ENCODE measurements around the gene PRKCE.
"Not testable (repeated sequence)": the region's sequence is repeated elsewhere in the genome, so short reads cannot be mapped to it uniquely, and the experiment has no call there.

The PRKCE gene

GRCh38 chr2:45843136-45843535 is 191.7 kb downstream of the PRKCE start:
- no peak for DNase-seq

- no peak for DNase-seq
These were observed 193.5 kb downstream of the PRKCE start for GRCh38 chr2:45844796-45845457.

DNA sequence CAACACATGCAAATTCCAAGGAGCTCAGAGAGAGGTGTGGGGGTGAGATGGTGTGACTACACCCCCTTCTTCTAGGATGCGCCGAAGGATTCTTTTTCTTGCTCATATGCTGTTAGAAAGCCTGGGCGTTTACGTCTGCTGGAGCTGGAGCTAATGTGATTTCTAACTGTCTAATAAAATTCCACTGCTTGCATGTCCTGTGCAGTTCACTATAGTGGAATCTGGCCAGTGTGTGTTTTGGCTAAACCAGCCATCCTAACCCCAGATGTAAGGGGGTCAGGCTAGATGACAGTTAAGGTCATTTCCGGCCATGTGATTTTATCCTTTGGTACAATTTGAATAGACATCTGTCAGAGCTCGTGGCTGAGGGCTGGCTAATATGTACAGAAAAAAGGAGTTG is 194.1 kb downstream of the PRKCE start:
- DNase-seq: no peak

DNA sequence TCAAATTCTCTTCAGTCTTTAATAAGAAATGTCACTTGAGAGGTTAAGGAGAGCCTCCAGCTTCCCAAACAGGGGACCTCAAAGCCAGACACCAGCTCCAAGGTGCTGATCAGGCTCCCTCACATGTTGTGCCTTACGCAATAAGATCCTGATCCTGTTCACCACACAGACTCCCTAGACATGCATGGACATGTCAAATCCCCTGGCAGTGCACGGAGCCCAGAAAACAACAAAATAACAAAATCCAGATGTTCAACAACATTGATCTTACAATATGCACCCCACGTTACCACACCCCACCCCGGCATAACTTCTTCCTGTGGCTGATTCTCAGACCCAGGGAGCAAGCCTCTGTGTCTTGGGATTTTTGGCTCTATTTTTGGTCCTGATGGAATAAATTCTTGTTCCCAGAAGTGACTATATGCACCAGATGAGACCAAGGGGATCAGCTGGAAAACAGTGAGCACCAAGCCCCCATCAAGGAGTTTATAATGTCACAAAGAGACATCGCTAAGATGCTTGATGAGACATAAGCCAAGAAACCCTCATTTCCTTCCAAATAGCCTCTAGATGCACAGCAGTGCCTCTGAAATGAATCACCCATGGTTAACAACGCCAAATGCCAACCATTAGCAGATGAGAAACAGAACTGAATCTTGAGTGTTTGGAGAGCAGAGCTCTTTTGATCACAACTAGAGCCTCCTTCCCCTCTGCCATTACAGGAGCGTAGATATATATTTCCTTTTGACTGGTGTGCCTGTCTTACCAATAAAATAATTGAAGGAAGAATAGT is 198.2 kb downstream of the PRKCE start:
- no peak for DNase-seq

- no peak for DNase-seq
These were observed 199.1 kb downstream of the PRKCE start for GRCh38 chr2:45850558-45850957.

DNA sequence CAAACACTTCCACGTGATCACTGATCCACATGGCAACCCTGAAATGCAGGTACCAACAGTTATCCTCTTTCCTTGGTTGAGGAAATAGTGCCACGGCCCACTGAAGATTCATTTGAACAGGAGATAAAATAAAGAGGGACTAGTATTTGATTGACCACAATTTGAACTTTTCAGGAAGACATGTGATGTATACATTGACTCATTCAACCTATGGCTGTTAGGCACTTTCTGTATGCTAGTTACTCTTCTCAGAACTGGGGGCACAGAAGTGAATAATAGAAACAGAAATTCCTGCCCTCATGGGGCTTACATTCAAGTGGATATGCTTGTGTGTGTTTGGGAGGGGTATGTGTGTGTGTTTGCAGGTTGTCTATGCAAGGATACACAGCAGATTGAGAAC is 199.6 kb downstream of the PRKCE start:
- no peak for DNase-seq

- DNase-seq: peak; percentile 58
These were observed 200.3 kb downstream of the PRKCE start for GRCh38 chr2:45851576-45852304.

DNA sequence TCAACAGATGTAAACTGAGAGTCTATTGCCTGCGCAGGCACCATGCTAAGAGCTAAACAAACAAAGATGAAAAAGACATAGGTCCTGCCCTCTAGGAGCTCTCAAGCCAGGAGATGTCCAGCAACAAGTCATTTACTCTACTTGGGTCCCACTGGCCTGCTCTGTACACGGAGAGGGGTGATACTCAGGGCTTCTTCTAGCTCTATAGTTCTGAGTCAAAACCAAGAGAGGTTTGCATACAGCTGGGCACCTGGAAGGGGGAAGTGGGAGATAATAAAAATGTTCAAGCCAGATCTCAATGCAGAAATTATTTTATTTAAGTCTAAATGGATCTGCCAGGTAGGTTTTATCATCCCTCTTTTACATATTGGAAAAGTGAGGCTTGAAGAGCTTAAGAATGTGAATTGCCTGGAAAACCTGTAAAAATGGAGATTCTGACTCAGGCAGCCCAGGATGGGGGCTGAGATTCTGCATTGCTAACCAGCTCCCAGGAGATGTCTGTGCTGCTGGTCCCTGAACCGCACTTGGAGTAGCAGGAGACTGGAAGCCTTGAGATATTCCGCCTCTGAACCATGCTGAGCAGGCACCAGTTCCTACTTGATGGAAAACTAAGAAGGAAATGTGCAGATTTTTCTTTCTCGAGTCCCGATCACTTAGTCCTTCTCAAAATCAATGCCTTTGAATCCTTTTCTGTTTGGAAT is 201.1 kb downstream of the PRKCE start:
- no peak for DNase-seq

- no peak for DNase-seq
These were observed 203.9 kb downstream of the PRKCE start for GRCh38 chr2:45855374-45855773.

DNA sequence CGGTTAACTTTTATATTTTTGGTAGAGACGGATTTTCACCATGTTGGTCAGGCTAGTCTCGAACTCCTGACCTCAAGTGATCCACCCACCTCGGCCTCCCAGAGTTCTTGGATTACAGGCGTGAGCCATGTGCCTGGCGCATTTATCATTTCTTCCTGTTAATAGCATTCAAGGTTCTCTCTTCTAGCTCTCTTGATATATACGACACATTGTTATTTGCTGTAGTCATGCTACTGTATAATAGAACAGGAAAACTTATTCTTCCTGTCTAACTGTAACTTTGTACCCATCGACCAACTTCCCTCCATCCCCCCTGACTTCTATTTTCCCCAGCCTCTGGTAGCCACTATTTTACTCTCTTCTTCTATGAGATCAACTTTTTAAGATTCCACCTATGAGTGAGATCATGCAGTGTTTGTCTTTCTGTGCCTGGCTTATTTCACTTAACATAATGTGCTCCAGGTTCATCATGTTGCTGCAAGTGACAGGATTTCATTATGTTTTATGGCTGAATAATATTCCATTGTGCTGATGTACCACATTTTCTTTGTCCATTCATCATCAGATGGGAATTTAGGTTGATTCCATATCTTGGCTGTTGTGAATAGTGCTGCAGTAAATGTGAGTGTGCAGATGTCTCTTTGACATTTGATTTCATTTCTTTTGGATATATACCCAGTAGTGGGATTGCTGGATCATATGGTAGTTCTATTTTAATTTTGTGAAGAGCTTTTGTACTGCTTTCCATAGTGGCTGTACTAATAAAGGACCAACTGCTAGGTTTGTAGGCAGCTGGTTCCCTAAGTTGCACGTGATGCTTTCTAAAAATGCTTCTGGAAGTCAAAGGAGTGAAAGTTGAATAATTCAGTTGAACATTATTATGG is 205.2 kb downstream of the PRKCE start:
- DNase-seq: no peak

GRCh38 chr2:45857275-45857609 is 205.8 kb downstream of the PRKCE start:
- no peak for DNase-seq

- no peak for DNase-seq
These were observed 206.5 kb downstream of the PRKCE start for GRCh38 chr2:45857867-45858520.

GRCh38 chr2:45858872-45859271 is 207.4 kb downstream of the PRKCE start:
- not testable (repeated sequence) for DNase-seq

- no peak for DNase-seq
These were observed 208.2 kb downstream of the PRKCE start for GRCh38 chr2:45859682-45860081.

DNA sequence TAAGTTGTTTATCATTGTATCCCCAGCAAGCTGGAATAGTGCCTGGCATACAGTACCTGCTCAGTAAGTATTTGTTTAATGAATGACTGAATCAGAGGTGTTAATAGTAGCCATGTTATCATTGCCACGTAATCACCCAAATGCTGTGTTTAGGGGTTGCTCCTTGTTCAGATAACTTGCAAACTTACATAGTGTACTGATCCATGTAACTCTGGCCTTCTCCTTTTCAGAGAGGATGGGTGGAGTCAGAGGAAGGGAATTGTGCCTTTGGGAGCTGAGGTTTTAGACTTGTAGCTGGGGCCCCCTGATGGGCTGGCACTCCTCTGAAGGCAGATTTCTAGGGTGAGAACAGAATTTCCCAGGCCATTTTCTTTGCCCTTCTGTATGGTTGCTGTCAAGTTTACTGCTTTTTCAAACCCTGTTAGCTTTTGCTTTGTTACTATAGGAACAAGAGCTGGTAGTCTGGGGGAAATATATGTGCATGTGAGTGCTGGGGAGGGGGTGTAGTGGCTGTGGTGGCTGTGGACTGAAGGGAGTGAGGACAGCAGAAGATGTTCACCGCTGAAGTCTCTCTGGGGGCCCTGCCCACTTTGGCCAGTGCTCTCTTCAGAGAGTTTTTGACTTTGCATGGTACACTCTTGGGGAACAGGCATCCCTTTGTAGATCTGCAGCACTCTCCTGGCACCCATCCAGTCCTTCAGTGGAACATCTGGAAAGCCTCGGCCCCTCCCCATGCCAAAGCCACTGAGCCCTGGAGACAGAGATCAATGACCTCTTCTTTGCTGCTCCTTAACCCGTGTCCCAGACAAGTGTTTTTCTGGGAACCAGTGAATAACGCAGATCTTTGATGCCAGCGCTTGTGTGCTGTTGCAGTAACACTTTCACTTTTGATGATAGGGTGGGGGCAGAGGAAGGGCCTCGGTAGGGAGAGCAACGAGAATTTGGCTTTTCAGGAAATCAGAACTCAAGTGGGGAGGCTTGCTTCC is 209.0 kb downstream of the PRKCE start:
- DNase-seq: no peak

- no peak for DNase-seq
These were observed 211.4 kb downstream of the PRKCE start for GRCh38 chr2:45862843-45863242.

DNA sequence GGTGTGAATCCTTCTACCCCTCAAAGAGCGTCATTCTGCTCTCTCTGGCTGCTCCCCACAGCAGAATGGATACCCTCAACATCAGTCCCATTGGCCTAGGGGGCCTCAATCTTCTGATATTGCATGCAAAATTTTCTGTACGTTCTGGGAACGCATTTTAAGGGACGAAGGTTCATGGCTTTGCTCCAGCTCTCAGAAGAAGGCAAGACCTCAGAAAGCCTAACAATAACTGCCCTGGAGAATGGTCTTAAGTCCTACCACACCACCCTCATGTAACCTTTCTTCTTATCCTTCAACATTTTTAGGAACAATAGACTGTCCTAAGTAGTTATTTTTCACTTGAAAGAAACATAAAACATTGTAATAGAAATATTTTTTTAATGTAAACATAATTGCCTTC is 212.6 kb downstream of the PRKCE start:
- DNase-seq: no peak

GRCh38 chr2:45867349-45867748 is 215.9 kb downstream of the PRKCE start:
- DNase-seq: no peak

DNA sequence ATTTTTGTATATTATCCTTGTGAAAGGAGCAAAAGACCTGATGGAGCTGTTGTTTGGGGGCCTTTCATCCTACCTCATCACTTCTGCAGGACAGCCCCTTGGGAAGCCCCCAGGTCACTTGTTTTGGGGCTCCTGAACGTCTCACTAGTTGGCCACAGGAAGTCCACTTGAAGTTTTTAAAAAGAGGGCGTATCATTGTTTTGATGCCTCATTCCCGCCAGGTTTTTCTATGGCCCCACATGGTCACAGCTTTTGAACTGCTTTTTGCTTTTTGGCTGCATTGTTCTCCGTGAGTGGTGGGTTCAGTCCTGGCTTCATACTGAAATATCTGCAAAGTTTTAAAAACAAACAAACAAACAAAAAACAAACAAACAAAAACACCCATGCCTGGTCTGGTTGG is 216.3 kb downstream of the PRKCE start:
- DNase-seq: no peak

DNA sequence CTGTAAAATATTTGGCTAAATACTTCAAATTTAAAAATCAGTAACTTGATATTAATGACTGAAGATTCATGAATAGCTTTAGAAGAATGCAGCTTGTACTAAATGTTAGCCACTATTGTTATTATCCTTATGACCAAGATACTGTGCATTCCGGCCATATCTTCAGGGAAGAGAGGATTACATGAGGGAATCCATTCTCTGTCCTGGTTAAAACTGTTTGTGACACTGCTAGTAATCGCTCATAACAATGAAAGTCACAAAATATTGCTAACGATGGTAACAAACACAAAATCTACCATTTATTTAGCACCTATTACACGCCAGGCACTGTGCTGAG is 217.7 kb downstream of the PRKCE start:
- DNase-seq: peak; percentile 19

DNA sequence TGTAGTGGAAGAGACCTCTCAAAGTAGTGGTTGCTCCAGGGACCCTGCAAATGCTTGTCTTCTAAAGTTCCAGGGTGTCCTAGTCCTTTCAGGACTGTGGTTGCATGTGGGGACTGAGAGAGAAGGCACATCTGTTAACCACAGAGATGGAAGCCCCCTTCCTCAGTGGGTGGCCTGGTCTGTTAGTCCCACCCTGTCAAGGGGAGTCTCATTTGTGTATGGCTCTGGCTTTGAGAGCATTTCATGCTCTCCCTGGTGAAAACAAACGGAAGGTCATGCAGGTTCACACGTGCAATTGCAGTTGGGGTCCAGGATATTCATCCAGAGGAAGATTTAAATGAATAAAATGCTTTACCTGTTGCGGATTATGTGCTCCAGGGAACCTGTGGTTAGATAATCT is 219.6 kb downstream of the PRKCE start:
- no peak for DNase-seq

All from kidney glomerular epithelial cell (primary cell).